Smooth muscle cell (in vitro differentiated cells): ENCODE data around the gene ZNF260. TPM values are rescaled to one million over a fixed set of nuclear protein-coding genes. Genes with fewer than 3 reads are reported as not detected.

Experiments
- DNase-seq: peaks from one replicate; lab custom pipeline; 2025; ENCODE audit not compliant: unreplicated experiment; lab: John Stamatoyannopoulos, UW
- H2AFZ ChIP-seq: fragments of 200-600 bp; sonication (generic); 2 replicates; pipeline ENCODE4 v1.6.0; 2016; ENCODE audit warnings: antibody characterized with exemption, low read depth, mild to moderate bottlenecking
- H3F3A ChIP-seq: fragments of 200-600 bp; sonication (generic); 2 replicates; pipeline ENCODE4 v1.6.0; 2017; ENCODE audit warnings: antibody characterized with exemption, low read depth
- H3K27ac ChIP-seq: fragments of 200-600 bp; sonication (generic); 2 replicates; pipeline ENCODE4 v1.5.1; 2016; ENCODE audit warnings: low read depth, mild to moderate bottlenecking
- H3K27me3 ChIP-seq: fragments of 200-600 bp; sonication (generic); 2 replicates; pipeline ENCODE4 v1.6.1; 2016; ENCODE audit warnings: low read depth, mild to moderate bottlenecking
- H3K36me3 ChIP-seq: fragments of 200-600 bp; sonication (generic); 2 replicates; pipeline ENCODE4 v1.5.1; 2016; ENCODE audit warnings: low read depth
- H3K4me1 ChIP-seq: fragments of 200-600 bp; sonication (generic); 2 replicates; pipeline ENCODE4 v1.5.1; 2016; ENCODE audit warnings: low read depth
- H3K4me2 ChIP-seq: fragments of 200-600 bp; sonication (generic); 2 replicates; pipeline ENCODE4 v1.6.0; 2016; ENCODE audit warnings: mild to moderate bottlenecking
- H3K4me3 ChIP-seq: fragments of 200-600 bp; sonication (generic); 2 replicates; pipeline ENCODE4 v1.5.1; 2016; ENCODE audit warnings: mild to moderate bottlenecking
- H3K79me2 ChIP-seq: fragments of 200-600 bp; sonication (generic); 2 replicates; pipeline ENCODE4 v1.6.0; 2016; ENCODE audit warnings: low read depth, mild to moderate bottlenecking
- H3K9ac ChIP-seq: fragments of 200-600 bp; sonication (generic); 2 replicates; pipeline ENCODE4 v1.6.0; 2016; ENCODE audit warnings: low read depth
- H3K9me3 ChIP-seq: fragments of 200-600 bp; sonication (generic); replicated peaks from 2 replicates; pipeline ENCODE4 v1.5.1; 2016; ENCODE audit warnings: low read depth
- H4K20me1 ChIP-seq: fragments of 200-600 bp; sonication (generic); 2 replicates; pipeline ENCODE4 v1.6.0; 2016; ENCODE audit warnings: low read depth
- WGBS: methylation state at CpG from one replicate; pipeline ENCODE4 v1.1.7; 2016; ENCODE audit warnings: low lambda C conversion rate; 5-methylcytosine and 5-hydroxymethylcytosine counted together
- polyA plus RNA-seq: library from polyadenylated mRNA; unstranded; fragments of >200 nt; fragmentation: Nextera tagmentation; extraction: Ambion mirVana; gene quantifications from 2 replicates; pipeline ENCODE4 v1.2.1, GENCODE V29; 2016
- total RNA-seq: library from RNA; depleted of rRNA; stranded (reverse); fragments of >200 nt; gene quantifications from 2 replicates; pipeline ENCODE4 v1.2.3, GENCODE V29; 2014
- TF ChIP-seq, protein P1 (sequence below): fragments of 200-600 bp; sonication (generic); IDR thresholded peaks from 2 replicates; pipeline ENCODE4 v1.5.1; 2017; ENCODE audit warnings: borderline replicate concordance, mild to moderate bottlenecking, antibody characterized with exemption; ENCODE audit not compliant: insufficient read depth, poor library complexity, severe bottlenecking

The ZNF260 gene
- total and polyA plus RNA-seq, 2 experiments from 2014 or later, result 7.6 to 40.3 TPM

DNA sequence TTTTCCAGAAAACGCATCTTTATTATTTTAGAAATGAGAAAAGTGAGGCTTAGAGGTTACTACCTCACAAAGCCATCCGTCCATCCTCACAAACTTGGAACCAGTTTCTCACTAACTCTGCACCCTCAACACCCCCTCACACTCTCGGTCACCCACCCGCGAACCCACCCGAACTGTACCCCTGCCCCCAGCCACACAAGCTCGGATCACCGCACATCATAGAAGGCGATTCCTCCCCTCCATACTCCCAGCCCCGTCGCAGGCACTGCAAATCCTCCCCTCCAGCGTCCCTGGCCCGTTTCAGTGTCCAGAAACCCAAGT is 238 bp downstream of the ZNF260 start:
- Histone ChIP-seq H3K27me3 (no peaks in the 10 kb centered on the region), H3K79me2 (peaks cover 53% of the 10 kb centered on the region), H3K4me3 (peak overlapping the region; percentile 76), H3K4me1 (peaks cover 9% of the 10 kb centered on the region), H3K27ac (peak overlapping the region; percentile 77), H3F3A (no peaks in the 10 kb centered on the region), H3K9ac (peak overlapping the region; percentile 90), H3K36me3 (peaks cover 22% of the 10 kb centered on the region), H3K4me2 (peak overlapping the region; percentile 96), H2AFZ (peak overlapping the region; percentile 95), H4K20me1 (no peaks in the 10 kb centered on the region), H3K9me3 (peaks cover 20% of the 10 kb centered on the region)
- TF ChIP-seq, protein P1, sequence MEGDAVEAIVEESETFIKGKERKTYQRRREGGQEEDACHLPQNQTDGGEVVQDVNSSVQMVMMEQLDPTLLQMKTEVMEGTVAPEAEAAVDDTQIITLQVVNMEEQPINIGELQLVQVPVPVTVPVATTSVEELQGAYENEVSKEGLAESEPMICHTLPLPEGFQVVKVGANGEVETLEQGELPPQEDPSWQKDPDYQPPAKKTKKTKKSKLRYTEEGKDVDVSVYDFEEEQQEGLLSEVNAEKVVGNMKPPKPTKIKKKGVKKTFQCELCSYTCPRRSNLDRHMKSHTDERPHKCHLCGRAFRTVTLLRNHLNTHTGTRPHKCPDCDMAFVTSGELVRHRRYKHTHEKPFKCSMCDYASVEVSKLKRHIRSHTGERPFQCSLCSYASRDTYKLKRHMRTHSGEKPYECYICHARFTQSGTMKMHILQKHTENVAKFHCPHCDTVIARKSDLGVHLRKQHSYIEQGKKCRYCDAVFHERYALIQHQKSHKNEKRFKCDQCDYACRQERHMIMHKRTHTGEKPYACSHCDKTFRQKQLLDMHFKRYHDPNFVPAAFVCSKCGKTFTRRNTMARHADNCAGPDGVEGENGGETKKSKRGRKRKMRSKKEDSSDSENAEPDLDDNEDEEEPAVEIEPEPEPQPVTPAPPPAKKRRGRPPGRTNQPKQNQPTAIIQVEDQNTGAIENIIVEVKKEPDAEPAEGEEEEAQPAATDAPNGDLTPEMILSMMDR, result no peak
- no peak for DNase-seq
- WGBS, result under 1% methylated on average over 11 of the region's 13 CpGs

DNA sequence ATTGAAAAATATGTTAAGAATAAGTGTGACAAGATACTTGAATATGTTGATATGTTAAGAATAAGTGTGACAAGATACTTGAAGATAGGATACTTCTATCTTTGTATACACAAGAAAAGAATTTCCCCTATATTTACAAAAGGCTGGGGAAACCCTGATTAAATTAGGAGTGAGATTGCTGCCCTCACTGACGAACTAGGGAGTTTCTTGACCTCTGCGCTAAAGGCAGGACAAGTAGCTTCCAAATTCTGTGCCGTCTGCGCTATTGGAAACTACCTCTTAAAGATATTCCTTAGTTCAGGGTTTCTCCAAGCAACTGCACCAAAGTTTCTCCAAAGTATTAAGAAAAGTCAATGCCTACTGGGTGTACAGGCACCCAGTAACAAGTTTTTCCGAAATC is 730 bp downstream of the ZNF260 start:
- Histone ChIP-seq H3K4me2 (peak overlapping the region; percentile 96), H3K4me1 (peaks cover 9% of the 10 kb centered on the region), H3K27ac (peak overlapping the region; percentile 77), H3K79me2 (peaks cover 57% of the 10 kb centered on the region), H3K9me3 (peaks cover 17% of the 10 kb centered on the region), H3K9ac (peak overlapping the region; percentile 90), H4K20me1 (no peaks in the 10 kb centered on the region), H3K4me3 (peak overlapping the region; percentile 76), H3K36me3 (peaks cover 27% of the 10 kb centered on the region), H2AFZ (peak overlapping the region; percentile 95), H3K27me3 (no peaks in the 10 kb centered on the region), H3F3A (no peaks in the 10 kb centered on the region)
- 3% methylated on average over 5 of the region's 5 CpGs for WGBS
- TF ChIP-seq, protein P1, result no peak
- no peak for DNase-seq

DNA sequence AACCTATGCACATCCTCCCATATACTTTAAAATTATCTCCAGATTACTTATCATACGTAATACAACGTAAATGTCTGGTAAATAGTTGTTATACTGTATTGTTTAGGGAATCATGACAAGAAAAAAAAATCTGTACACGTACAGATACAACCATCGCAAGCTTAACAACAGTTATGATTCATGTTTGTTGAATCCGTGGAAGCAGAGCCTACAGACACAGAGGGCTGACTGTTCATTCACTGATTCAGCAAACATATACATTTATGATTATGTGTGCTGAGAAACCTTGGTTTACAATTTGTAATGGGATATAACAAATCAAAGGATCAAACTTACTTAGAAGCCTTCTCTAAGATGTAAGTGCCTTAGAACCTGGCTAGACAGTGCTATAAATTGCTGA is 1.5 kb downstream of the ZNF260 start:
- H3K9ac ChIP-seq, result no peak overlapping the region
- H3K36me3 ChIP-seq, result peaks cover 35% of the 10 kb centered on the region
- WGBS, result 68% methylated on average over 5 of the region's 5 CpGs
- peaks cover 65% of the 10 kb centered on the region for H3K79me2 ChIP-seq
- peak overlapping the region; percentile 96 for H3K4me2 ChIP-seq
- no peaks in the 10 kb centered on the region for H3K27me3 ChIP-seq
- no peaks in the 10 kb centered on the region for H3F3A ChIP-seq
- peaks cover 9% of the 10 kb centered on the region for H3K4me1 ChIP-seq
- no peaks in the 10 kb centered on the region for H4K20me1 ChIP-seq
- peak overlapping the region; percentile 76 for H3K4me3 ChIP-seq
- TF ChIP-seq, protein P1, result no peak
- DNase-seq, result no peak
- peaks cover 23% of the 10 kb centered on the region for H3K9me3 ChIP-seq
- no peak overlapping the region for H2AFZ ChIP-seq
- H3K27ac ChIP-seq, result peak overlapping the region; percentile 77

DNA sequence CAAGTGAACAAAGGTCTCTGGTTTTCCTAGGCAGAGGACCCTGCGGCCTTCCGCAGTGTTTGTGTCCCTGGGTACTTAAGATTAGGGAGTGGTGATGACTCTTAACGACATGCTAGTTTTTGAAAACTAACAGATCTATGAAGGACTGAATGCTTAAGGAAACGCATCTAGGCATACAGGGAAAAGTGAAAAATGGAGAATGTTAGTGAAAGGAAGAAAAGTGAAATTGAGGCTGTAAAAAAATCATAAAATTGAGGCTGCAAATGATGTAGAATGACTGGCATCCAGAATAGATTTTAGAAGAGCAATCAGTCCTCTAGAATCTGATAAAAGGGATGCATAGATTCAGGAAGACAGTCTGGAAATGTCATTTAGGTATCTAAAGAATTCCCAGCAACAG is 3.5 kb downstream of the ZNF260 start:
- Histone ChIP-seq H3K36me3 (peaks cover 51% of the 10 kb centered on the region), H3F3A (no peaks in the 10 kb centered on the region), H3K27me3 (no peaks in the 10 kb centered on the region), H4K20me1 (no peaks in the 10 kb centered on the region), H3K4me3 (no peak overlapping the region), H3K9me3 (peaks cover 38% of the 10 kb centered on the region), H3K27ac (no peak overlapping the region), H2AFZ (no peak overlapping the region), H3K9ac (no peak overlapping the region), H3K4me2 (no peak overlapping the region), H3K4me1 (peaks cover 9% of the 10 kb centered on the region), H3K79me2 (peaks cover 83% of the 10 kb centered on the region)
- 99% methylated on average over 4 of the region's 4 CpGs for WGBS
- DNase-seq, result no peak
- TF ChIP-seq, protein P1, result no peak
